ENCODE data around the gene PIR. TPM values are rescaled to one million over a fixed set of nuclear protein-coding genes. Genes with fewer than 3 reads are reported as not detected.

PIR gene
- total and polyA plus RNA-seq, 2 of the 8 experiments (the other 6 are each of a cell fraction or from before 2014, with no cell fraction given): 6.4 to 10.3 TPM

DNA sequence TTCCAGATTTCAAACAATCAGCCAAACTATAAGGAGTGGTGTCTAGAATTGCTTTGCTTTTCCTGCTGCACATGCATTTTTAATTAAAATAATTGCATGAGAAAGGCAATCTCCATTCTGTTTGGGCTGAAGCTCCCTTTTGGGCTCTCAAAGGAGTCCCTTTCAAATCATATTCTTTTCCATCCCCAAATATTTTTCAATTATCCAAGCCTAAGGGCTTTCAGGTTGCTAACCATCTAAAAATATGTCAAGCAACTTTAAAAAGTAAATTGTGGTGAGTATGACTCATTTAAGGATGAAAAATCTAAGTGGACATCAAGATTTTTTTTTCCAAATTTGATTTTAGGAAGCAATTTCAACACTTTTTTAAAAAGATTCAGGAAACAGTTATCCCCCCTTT is 28.4 kb downstream of the PIR start:
- H3K56ac ChIP-seq (replicated peaks; ENCODE audit: insufficient read length, low read depth, low read length): no peak overlapping the region
- H4K8ac ChIP-seq (ENCODE audit: extremely low read depth, insufficient read depth, low read length): no peak overlapping the region
- H3K9ac ChIP-seq (replicated peaks in 1 of 4; ENCODE audit: extremely low read depth in 1 of 4, low read depth in 3 of 4, low read length in 3 of 4): no peak overlapping the region
- no peak overlapping the region for H3K4ac ChIP-seq (replicated peaks; ENCODE audit: insufficient read length, low read depth, low read length)
- no peak overlapping the region for H4K91ac ChIP-seq (replicated peaks; ENCODE audit: insufficient read length, low read length)
- no peak overlapping the region for H3K4me3 ChIP-seq (ENCODE audit: extremely low read depth in 1 of 4, insufficient read depth in 2 of 4, low read depth in 3 of 4, low read length in 4 of 4)
- DNase-seq (ENCODE audit: low read depth in 1 of 2, low spot score in 2 of 2) (no peak), FAIRE-seq (no peak)
- no peak overlapping the region for H4K5ac ChIP-seq (ENCODE audit: insufficient read length, low read depth, low read length)
- 0 out of 4 replicates have a peak overlapping the region, but pooled peaks of 1 of the 2 experiments have one; percentile 28 for H3K4me2 ChIP-seq (ENCODE audit: insufficient read depth in 1 of 2, low read depth in 2 of 2, low read length in 2 of 2)
- no peak overlapping the region for H2BK15ac ChIP-seq (ENCODE audit: low read length)
- no peaks in the 10 kb centered on the region for H3K23me2 ChIP-seq (ENCODE audit: low read depth, low read length)
- H2AK5ac ChIP-seq (ENCODE audit: low read depth, low read length): no peak overlapping the region
- H3K79me2 ChIP-seq (ENCODE audit: control insufficient read depth in 1 of 2, insufficient read depth in 2 of 2, low read length in 2 of 2): no peaks in the 10 kb centered on the region
- no peak overlapping the region for H3K27ac ChIP-seq (ENCODE audit: low read depth, low read length)
- H2BK12ac ChIP-seq (ENCODE audit: low read depth, low read length): no peak overlapping the region
- H2AFZ ChIP-seq (ENCODE audit: low read length): no peak overlapping the region
- no peak overlapping the region for H2BK20ac ChIP-seq (ENCODE audit: low read length)
- H3K14ac ChIP-seq (ENCODE audit: insufficient read length): no peak overlapping the region
- H4K20me1 ChIP-seq (replicated peaks in 1 of 2; ENCODE audit: control insufficient read depth in 1 of 2, insufficient read depth in 2 of 2, low read length in 2 of 2): no peaks in the 10 kb centered on the region
- POLR2A ChIA-PET (ENCODE audit: partially characterized antibody): no interaction called here
- H2BK5ac ChIP-seq (ENCODE audit: low read depth, low read length): no peak overlapping the region
- H2BK120ac ChIP-seq (replicated peaks; ENCODE audit: low read depth, low read length): no peak overlapping the region
- no peaks in the 10 kb centered on the region for H3K36me3 ChIP-seq (ENCODE audit: control insufficient read depth in 2 of 4, insufficient read depth in 4 of 4, low read length in 3 of 4)
- H3K9me3 ChIP-seq (ENCODE audit: insufficient read depth in 2 of 2, low read depth in 1 of 2, low read length in 1 of 2): no peaks in the 10 kb centered on the region
- CTCF ChIA-PET (ENCODE audit: partially characterized antibody): interaction anchor here (0.9 to 7.0 kb wide), 2 partner anchors 82 to 117 kb away, joined by 3 to 106 read pairs; no protein-coding TSS in a partner anchor
- H3K18ac ChIP-seq (ENCODE audit: extremely low read depth, low read length): no peak overlapping the region
- no peak overlapping the region for H3K23ac ChIP-seq (ENCODE audit: insufficient read length)
- H3K4me1 ChIP-seq (replicated peaks in 1 of 4; ENCODE audit: control insufficient read depth in 3 of 4, insufficient read depth in 4 of 4, low read length in 3 of 4): peaks cover 0 to 2% (median 0%) of the 10 kb centered on the region in 4 experiments; a peak in 2 of 7 replicates
- no peaks in the 10 kb centered on the region for H3K27me3 ChIP-seq (replicated peaks in 1 of 4; ENCODE audit: control insufficient read depth in 3 of 4, extremely low read depth in 1 of 4, insufficient read depth in 3 of 4, low read length in 3 of 4)
- H3K79me1 ChIP-seq (ENCODE audit: low read depth, low read length): no peaks in the 10 kb centered on the region
- TF ChIP-seq MAX (IDR thresholded peaks at IDR 0.05) (no peak), CHD1 (IDR thresholded peaks at IDR 0.05; ENCODE audit: low read depth, low read length) (no peak), BACH1 (IDR thresholded peaks at IDR 0.05; ENCODE audit: low read length) (no peak), SP4 (IDR thresholded peaks at IDR 0.05; ENCODE audit: low read length) (no peak), SIX5 (IDR thresholded peaks at IDR 0.05; ENCODE audit: low read depth, low read length) (no peak), CHD2 (IDR thresholded peaks at IDR 0.05; ENCODE audit: low read length) (no peak), MAFK (IDR thresholded peaks at IDR 0.05; ENCODE audit: low read depth, low read length) (no peak), SP2 (IDR thresholded peaks at IDR 0.05; ENCODE audit: low read length) (no peak), ATF2 (IDR thresholded peaks at IDR 0.05; ENCODE audit: low read length) (no peak), NRF1 (IDR thresholded peaks at IDR 0.05; ENCODE audit: low read depth, low read length) (no peak), EP300 (IDR thresholded peaks at IDR 0.05; ENCODE audit: borderline replicate concordance in 1 of 2, low read depth in 2 of 2, low read length in 2 of 2) (no peak), SUZ12 (IDR thresholded peaks at IDR 0.05; ENCODE audit: low read length) (no peak), ZNF274 (IDR thresholded peaks at IDR 0.05; ENCODE audit: borderline replicate concordance, extremely low read depth, low read length) (no peak), GTF2F1 (IDR thresholded peaks at IDR 0.05; ENCODE audit: borderline replicate concordance, low read depth, low read length) (no peak), KDM5A (IDR thresholded peaks at IDR 0.05; ENCODE audit: low read length) (no peak)

Data from H1 (cell line).